Activated CD8-positive, alpha-beta memory T cell treated with anti-CD3 and anti-CD28 coated beads, Interleukin-2, amount 50 U/mL, for 1 hour (primary cell): ENCODE data around the gene CAND2.
"Not testable (repeated sequence)": the region's sequence is repeated elsewhere in the genome, so short reads cannot be mapped to it uniquely, and the experiment has no call there.

Experiments used
- DNase-seq: peaks from one replicate; pipeline ENCODE4 v3.0.0-alpha.2; 2020; ENCODE audit errors: extremely low read depth

Gene CAND2

GRCh38 chr3:12861611-12862010 lies 65.1 kb downstream of the CAND2 start:
- no peak for DNase-seq

DNA sequence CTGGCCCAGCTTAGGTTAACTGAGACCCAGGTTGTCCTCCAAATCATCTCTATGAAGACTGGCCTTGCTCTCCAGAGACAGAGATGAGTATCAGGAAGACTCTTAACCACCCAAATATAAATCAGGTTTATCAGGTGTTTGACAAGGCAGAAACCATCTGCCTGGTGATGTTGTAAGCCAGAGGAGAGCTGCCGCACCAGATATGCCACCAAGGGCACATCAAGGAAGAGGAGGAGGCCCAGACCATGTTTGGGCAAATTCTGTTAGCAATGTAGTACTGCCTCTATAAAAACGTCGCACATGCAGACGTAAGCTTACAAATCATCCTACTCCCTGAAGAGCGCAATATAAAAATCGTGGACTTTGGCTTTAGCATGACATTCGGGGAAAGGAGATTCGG lies 65.9 kb downstream of the CAND2 start:
- DNase-seq, result no peak

- no peak for DNase-seq
Observed at GRCh38 chr3:12865271-12865670, 68.8 kb downstream of the CAND2 start.

GRCh38 chr3:12866836-12867235 lies 70.4 kb downstream of the CAND2 start:
- no peak for DNase-seq

DNA sequence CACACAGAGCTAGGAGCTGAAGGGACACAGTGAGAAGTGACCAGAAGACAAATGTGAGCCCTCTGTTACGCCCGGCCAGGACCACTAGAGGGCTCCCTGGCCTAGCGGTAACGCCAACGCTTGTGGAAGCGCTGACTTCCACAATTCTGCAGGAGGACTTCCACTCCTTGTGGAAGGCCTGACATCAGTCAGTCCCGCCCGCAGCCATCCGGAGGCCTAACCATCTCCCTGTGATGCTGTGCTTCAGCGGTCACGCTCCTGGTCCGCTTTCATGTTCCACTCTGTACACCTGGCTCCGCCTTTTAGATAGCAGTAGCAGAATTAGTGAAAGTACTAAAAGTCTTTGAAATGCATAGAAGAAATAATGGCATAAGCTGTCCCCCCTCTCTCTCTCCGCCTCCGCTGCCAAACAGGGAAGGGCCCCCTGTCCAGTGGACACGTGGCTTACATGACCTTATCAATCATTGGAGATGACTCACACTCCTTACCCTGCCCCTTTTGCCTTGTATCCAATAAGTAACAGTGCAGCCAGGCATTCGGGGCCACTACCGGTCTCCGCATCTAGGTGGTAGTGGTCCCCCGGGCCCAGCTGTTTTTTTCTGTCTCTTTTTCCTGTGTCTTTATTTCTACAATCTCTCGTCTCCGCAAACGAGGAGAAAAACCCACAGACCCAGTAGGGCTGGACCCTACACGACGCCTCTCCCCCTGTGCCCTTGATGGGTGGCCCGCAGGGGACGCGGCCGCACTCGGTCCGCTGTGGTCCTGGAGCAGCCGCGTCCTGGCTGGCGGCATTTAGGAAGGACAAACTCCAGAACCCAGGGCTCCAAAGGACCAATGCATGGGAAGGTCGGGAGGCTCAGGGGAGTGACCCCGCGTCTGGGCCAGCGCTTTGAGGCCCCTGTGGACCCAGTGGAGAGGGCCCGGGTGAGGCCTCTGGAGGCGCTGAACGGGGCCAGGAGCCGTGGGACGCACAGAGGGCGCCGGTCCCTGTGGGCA lies 71.9 kb downstream of the CAND2 start:
- DNase-seq, result no peak

GRCh38 chr3:12869035-12869621 lies 72.6 kb downstream of the CAND2 start:
- no peak for DNase-seq

DNA sequence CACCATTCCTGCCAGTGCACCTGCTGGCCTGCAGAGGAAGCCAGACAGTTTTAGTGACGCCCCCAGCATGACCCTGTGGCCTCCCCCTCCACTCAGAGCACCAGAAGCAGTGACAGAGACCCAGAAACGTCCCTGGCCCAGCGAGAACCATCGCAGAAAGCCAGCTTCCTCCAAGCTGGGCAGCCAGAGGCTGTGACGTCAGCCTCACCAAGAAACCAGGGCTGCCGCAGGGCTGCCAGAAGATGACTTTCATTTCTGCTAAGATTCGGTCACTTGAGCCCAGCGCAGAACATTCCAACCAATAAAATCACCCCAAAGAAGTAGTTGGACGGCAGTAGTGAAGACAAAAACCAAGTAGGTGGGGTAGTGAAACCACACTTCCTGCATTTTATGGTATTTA lies 74.5 kb downstream of the CAND2 start:
- no peak for DNase-seq

DNA sequence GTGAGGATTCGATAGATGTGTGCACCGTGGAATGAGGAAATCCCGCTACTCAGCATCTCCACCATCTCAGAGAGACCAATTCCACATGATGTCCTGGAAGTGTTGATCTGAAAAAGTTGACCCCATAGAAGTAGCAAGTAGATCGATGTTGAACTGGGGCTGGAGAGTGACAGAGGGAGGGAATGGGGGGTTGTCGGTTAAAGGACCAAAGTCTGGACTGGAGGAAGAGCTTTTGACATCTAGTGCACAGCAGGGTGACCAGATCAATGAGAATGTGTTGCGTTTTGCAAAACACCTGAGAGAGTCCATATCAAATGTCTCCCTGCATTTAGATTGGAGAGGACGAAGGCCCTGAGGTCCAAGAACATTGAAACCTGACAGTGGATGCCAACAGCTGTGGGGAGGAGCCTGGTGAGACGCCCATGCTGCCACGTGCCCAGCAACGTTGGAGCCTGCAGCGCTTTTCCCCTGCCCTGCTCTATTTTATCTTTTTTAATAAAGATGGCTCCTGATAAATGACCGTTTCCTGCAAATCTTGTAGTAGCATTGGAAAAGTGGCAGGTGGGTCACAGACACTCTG lies 75.0 kb downstream of the CAND2 start:
- DNase-seq, result no peak

- DNase-seq, result no peak
Observed at GRCh38 chr3:12875857-12876836, 79.7 kb downstream of the CAND2 start.

DNA sequence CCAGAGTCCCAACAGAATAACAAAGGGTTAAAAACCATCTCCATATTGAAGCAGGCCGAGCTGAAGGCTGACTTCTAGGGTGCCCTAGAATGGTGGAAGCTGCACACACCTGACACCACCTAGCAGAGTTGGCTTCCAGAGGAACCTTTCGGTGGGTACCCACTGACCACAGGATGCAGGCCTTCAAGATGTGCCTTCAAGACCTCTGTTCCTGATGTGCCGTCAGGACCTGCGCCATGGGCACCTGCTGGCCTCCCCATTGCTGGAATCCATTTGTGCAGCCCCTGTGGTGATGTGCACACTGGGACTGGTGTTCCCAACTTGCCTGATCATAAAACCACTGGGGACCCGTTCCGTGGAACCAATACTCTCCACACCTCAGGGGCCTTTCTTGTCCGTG lies 80.6 kb downstream of the CAND2 start:
- DNase-seq, result no peak

GRCh38 chr3:12878141-12878574 lies 81.7 kb downstream of the CAND2 start:
- no peak for DNase-seq

GRCh38 chr3:12878758-12879157 lies 82.3 kb downstream of the CAND2 start:
- not testable (repeated sequence) for DNase-seq

- no peak for DNase-seq
Observed at GRCh38 chr3:12879191-12879815, 82.8 kb downstream of the CAND2 start.

DNA sequence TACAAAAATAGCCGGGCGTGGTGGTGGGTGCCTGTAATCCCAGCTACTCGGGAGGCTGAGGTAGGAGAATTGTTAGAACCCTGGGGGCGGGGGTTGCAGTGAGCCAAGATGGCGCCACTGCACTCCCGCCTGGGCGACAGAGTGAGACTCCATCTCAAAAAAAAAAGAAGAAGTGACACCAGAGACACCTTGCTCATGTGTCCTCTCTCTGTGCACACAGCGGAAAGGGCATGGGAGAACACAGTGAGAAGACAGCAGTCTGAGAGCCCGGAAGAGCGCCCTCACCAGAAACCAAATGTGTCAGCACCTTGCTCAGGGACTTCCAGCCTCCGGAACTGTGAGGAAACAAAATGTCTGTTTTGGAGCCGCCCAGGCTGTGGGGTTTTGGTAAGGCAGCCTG lies 85.4 kb downstream of the CAND2 start:
- not testable (repeated sequence) for DNase-seq

GRCh38 chr3:12882336-12883310 lies 86.1 kb downstream of the CAND2 start:
- DNase-seq, result no peak

DNA sequence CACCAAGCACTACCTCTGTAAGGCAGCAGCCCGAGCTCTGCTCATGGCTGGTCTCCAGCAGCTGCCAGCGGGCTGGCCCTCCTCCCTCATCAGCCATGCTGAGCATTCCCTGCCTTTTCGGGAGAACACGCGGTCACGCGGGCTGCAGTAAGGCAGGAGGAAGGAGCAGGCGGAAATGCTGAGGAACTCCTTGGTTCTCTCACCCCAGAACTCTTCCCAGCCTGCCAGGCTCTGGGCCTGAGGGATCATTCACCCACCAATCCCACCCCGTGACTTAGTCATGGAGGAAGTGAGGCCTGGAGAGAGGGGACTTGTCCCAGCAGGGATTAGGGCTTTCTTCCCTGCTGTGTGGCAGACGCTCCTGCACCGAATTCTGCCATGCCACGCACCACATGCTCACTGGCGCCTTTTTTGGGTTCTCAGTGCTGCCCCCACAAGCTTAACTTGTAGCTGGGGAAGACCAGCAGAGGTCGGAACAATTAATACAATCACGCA lies 87.8 kb downstream of the CAND2 start:
- DNase-seq, result no peak
